ENCODE data around the gene PKD2L2.
"Not testable (repeated sequence)": the region's sequence is repeated elsewhere in the genome, so short reads cannot be mapped to it uniquely, and the experiment has no call there.

PKD2L2 gene

DNA sequence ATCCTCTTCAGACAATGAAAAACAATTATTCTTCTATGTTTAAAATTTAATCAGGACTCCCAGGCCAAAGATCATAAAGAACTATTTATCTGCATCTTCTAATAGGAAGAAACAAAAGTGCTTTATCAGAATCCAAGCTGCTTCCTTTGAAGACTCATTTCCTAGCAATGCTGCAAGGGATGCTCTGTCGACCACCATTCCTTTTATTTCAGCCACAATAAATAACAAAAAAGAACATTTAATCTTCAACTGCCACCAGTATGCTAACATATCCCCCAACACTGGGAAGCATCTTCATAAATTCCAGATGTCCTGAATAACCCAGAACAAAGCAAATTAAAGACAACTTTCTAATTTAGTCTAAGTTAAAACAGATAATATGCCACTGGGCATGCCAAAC lies 68.7 kb downstream of the PKD2L2 start:
- no peak for DNase-seq (ENCODE audit: low read depth)

DNA sequence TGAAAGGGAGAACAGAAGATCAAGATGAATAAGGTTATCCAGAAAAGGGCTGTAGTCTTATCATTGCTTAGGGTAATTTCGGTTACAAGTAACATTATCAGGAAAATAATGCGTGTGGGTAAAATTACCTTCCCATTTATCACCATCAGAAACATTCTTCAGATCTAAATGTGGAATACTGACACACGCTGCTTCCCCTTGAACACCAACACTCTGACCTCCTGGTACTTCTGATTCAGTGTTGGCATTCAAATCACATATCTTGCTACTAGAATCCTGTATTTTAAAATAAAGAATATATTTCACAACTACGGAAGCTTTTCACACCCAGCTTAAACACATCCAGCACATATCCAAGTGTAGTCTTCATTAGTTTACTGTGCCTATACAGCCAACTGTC lies 70.2 kb downstream of the PKD2L2 start:
- no peak for DNase-seq (ENCODE audit: low read depth)

DNA sequence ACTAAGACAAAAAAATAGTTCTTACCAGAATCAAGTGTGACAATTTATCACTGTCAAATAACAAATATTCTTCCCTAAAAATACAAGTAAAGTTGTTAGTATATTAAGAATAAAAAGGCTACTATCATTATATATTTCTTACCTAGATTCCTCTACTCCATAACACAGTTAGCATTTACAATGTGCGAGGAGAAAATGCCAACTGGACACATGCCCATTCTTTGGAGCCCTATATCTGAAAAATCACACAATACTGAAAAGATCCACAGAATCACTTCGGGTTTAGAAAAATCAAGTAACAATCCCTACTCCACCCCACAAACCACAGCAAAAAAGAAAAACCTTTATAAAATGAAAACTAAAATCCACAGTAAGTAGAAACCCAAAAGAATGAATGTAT lies 70.9 kb downstream of the PKD2L2 start:
- DNase-seq (ENCODE audit: low read depth): no peak

DNA sequence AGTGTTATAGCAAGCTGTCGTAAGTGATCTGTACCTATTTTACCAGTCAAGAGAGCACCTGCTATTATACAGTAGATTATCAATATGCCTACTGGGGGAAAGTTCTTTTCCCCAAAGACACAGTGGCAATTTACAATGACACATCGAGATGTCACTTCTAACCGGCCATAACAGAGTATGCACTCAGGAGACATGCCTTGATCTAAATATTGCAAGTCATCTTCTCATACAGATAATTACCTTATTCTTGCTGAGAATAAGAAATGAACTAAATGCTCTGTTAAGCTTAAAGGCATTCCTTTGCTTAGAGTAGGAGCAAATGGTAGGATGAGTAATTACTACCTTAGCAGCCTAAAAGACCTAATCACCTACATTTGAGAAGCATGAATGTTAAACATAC lies 71.6 kb downstream of the PKD2L2 start:
- DNase-seq (ENCODE audit: low read depth): no peak

DNA sequence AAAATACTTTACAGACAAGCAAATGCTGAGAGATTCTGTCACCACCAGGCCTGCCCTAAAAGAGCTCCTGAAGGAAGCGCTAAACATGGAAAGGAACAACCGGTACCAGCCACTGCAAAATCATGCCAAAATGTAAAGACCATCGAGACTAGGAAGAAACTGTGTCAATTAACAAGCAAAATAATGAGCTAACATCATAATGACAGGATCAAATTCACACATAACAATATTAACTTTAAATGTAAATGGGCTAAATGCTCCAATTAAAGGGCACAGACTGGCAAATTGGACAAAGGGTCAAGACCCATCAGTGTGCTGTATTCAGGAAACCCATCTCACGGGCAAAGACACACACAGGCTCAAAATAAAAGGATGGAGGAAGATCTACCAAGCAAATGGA lies 81.1 kb downstream of the PKD2L2 start:
- not testable (repeated sequence) for DNase-seq (ENCODE audit: low read depth)

DNA sequence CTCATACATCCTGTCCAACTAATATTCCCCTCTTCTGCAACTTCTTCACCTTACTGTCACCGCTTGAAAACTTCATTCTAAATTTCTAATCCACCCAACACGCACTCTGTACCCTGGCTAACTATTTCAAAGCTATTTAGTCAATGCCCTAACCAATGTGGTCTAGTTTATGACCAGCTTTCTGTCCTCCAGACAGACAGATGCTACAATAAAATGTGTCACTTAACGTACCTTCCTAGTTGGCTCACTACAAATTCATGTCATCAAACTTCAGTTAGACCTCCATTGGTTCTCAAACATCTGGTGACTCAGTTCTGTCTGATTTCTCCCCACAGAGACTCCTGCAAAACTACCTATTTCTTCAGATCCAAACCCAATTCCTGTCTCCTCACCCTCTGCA lies 86.0 kb downstream of the PKD2L2 start:
- DNase-seq (ENCODE audit: low read depth): no peak

DNA sequence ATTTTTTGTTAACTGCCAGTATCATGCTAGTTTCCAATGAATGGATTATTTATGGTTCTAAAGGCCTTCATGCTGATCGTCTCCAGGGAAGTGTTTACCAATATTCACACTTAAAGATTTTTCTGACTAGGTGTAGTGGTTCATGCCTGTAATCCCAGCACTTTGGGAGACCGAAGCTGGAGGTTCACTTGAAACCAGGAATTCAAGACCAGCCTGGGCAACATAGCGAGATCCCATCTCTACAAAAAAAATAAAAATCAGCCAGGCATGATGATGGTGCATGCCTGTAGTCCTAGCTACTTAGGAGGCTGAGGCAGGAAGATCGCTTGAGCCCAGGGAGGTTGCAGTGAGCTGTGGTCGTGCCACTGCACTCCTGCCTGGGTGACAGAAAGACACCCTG lies 100.2 kb downstream of the PKD2L2 start:
- no peak for DNase-seq (ENCODE audit: low read depth)
